GM12878 (cell line): ENCODE data around the gene CAMK2G. TPM values are rescaled to one million over a fixed set of nuclear protein-coding genes. Genes with fewer than 3 reads are reported as not detected.

Source experiments
- ATAC-seq: fragments of 200-7000 bp; cut with Tn5 transposase; 3 replicates; pipeline ENCODE4 v1.9.1; 2020; ENCODE audit warnings: mild to moderate bottlenecking, moderate library complexity
- BruUV-seq: library from RNA; stranded (reverse); fragments of 400-500 nt; replicated peaks from 2 replicates; lab custom pipeline; 2021; lab: Mats Ljungman, UMichigan
- CTCF ChIA-PET: fragments of 300-600 bp; sonication (Branson Sonifier 250); formaldehyde crosslinking; extraction: SDS; loops from one replicate; lab custom pipeline; 2021; ENCODE audit warnings: inconsistent platforms; lab: Yijun Ruan, JAX
- POLR2A ChIA-PET: fragments of 350-600 bp; formaldehyde crosslinking; extraction: SDS; loops from one replicate; lab custom pipeline; 2021; ENCODE audit warnings: inconsistent platforms; lab: Charles Lee
- RAD21 ChIA-PET: fragments of 300-600 bp; sonication (Branson Sonifier 250); formaldehyde crosslinking; loops from one replicate; lab custom pipeline; 2023; ENCODE audit warnings: antibody characterized with exemption; ENCODE audit not compliant: unreplicated experiment; lab: Charles Lee
- SMC1A ChIA-PET: fragments of 300-600 bp; sonication (Branson Sonifier 250); formaldehyde crosslinking; loops from one replicate; lab custom pipeline; 2023; ENCODE audit not compliant: unreplicated experiment, uncharacterized antibody; lab: Charles Lee
- DNase-seq: peaks from one replicate; pipeline ENCODE4 v3.0.0-alpha.2; 2011; ENCODE audit warnings: low read depth, low spot score
- FAIRE-seq: peaks from 3 replicates; lab custom pipeline; 2011; peaks lifted over from hg19 to GRCh38; lab: Jason Lieb, UNC
- H2AFZ ChIP-seq: 2 replicates; pipeline ENCODE4 v1.6.0; 2011; ENCODE audit warnings: low read depth, low read length, control low read depth; ENCODE audit not compliant: control insufficient read depth
- H3K27ac ChIP-seq: 2 replicates; pipeline ENCODE4 v1.5.1; 2011; ENCODE audit warnings: control low read depth; ENCODE audit not compliant: control insufficient read depth, insufficient read depth
- H3K27me3 ChIP-seq, 2 experiments: replicated peaks in 1 of 2; 2 replicates each; pipeline versions ENCODE4 v1.6.0 to v1.6.1; 2011; ENCODE audit warnings: low read length in 1 of 2; ENCODE audit not compliant: control insufficient read depth in 2 of 2, insufficient read depth in 2 of 2
- H3K36me3 ChIP-seq, 2 experiments: 2 replicates each; pipeline ENCODE4 v1.5.1; 2011; ENCODE audit warnings: low read length in 1 of 2; ENCODE audit not compliant: control insufficient read depth in 2 of 2, insufficient read depth in 2 of 2
- H3K4me1 ChIP-seq: 2 replicates; pipeline ENCODE4 v1.6.1; 2011; ENCODE audit warnings: mild to moderate bottlenecking, low read length, moderate library complexity, mixed read lengths; ENCODE audit not compliant: control insufficient read depth, insufficient read depth
- H3K4me2 ChIP-seq: 2 replicates; pipeline ENCODE4 v1.6.0; 2011; ENCODE audit warnings: control low read depth; ENCODE audit not compliant: control insufficient read depth, insufficient read depth
- H3K4me3 ChIP-seq: fragments of 200-600 bp; sonication (generic); 2 replicates; pipeline ENCODE4 v1.5.1; 2016
- H3K79me2 ChIP-seq: 2 replicates; pipeline ENCODE4 v1.6.0; 2011; ENCODE audit warnings: low read length; ENCODE audit not compliant: control insufficient read depth, insufficient read depth
- H3K9ac ChIP-seq: 2 replicates; pipeline ENCODE4 v1.8.0; 2011; ENCODE audit warnings: low read length, control low read depth, mixed read lengths; ENCODE audit not compliant: control insufficient read depth, insufficient read depth
- H3K9me3 ChIP-seq: replicated peaks from 3 replicates; pipeline ENCODE4 v1.5.1; 2011; ENCODE audit warnings: mild to moderate bottlenecking, low read length; ENCODE audit not compliant: control insufficient read depth, insufficient read depth
- H4K20me1 ChIP-seq: 2 replicates; pipeline ENCODE4 v1.6.0; 2011; ENCODE audit not compliant: control insufficient read depth, insufficient read depth
- EED ChIP-seq: sonication (generic); IDR thresholded peaks from 2 replicates; pipeline ENCODE4 v1.6.1; 2016; ENCODE audit warnings: antibody characterized with exemption, low read depth
- FOS ChIP-seq: IDR thresholded peaks from 3 replicates; pipeline ENCODE4 v1.6.1; 2011; ENCODE audit warnings: borderline replicate concordance; ENCODE audit not compliant: insufficient read length; ENCODE audit errors: extremely low read depth
- IKZF1 ChIP-seq: fragments of 450-650 bp; conservative IDR thresholded peaks from 2 replicates; pipeline ENCODE4 v1.6.1; 2017; ENCODE audit warnings: antibody characterized with exemption, mild to moderate bottlenecking
- IRF4 ChIP-seq: IDR thresholded peaks from 2 replicates; pipeline ENCODE4 v1.6.1; 2011; ENCODE audit warnings: low read depth, low read length
- NFYA ChIP-seq: IDR thresholded peaks from 2 replicates; pipeline ENCODE4 v1.6.1; 2011; ENCODE audit warnings: low read depth, mild to moderate bottlenecking, low read length, improper control_type of control experiment, borderline replicate concordance
- NR2F1 ChIP-seq: fragments of 450-650 bp; conservative IDR thresholded peaks from 2 replicates; pipeline ENCODE4 v1.6.1; 2017; ENCODE audit warnings: mild to moderate bottlenecking
- POU2F2 ChIP-seq: IDR thresholded peaks from 3 replicates; pipeline ENCODE4 v1.6.1; 2011; ENCODE audit warnings: low read depth, mild to moderate bottlenecking, low read length, borderline replicate concordance
- SRF ChIP-seq, 2 experiments: IDR thresholded peaks; 2 replicates each; pipeline ENCODE4 v1.6.1; 2011; ENCODE audit warnings: low read depth in 2 of 2, low read length in 2 of 2, mild to moderate bottlenecking in 1 of 2, moderate library complexity in 1 of 2
- TARDBP ChIP-seq: IDR thresholded peaks from 2 replicates; pipeline ENCODE4 v1.6.1; 2016; ENCODE audit warnings: borderline replicate concordance
- ZBED1 ChIP-seq: IDR thresholded peaks from 2 replicates; pipeline ENCODE4 v1.6.1; 2016; ENCODE audit warnings: borderline replicate concordance
- ZNF217 ChIP-seq: fragments of 450-650 bp; IDR thresholded peaks from 2 replicates; pipeline ENCODE4 v1.6.1; 2017; ENCODE audit warnings: antibody characterized with exemption, mild to moderate bottlenecking
- WGBS: methylation state at CpG from one replicate; pipeline ENCODE4 v1.1.6; 2016; ENCODE audit warnings: low lambda C conversion rate; ENCODE audit not compliant: insufficient replicate concordance, insufficient coverage; ENCODE audit errors: missing lambda C conversion rate; 5-methylcytosine and 5-hydroxymethylcytosine counted together
- in situ Hi-C: fragments of 300-500 bp; cut with MboI; formaldehyde crosslinking; loops from 9 replicates; pipeline ENCODE4 v1.14.3; 2018; ENCODE audit warnings: mixed read lengths
- intact Hi-C: fragments of 100-400 bp; cut with micrococcal nuclease; formaldehyde crosslinking; loops from one replicate; pipeline ENCODE4 v1.14.2; 2022; ENCODE audit not compliant: unreplicated experiment
- polyA plus RNA-seq, 11 experiments: library from polyadenylated mRNA; depleted of rRNA in 4 of 11; unstranded in 6 of 11; stranded (reverse) in 5 of 11; fragments of >200 nt; fragmentation: Nextera tagmentation in 4 of 11; fragmentation: Illumina TruSeq in 1 of 11; extraction: Ambion mirVana in 4 of 11; extraction: Trizol in 1 of 11; gene quantifications; 1 replicate in 1 of 11; 2 replicates in 10 of 11; pipeline versions ENCODE4 v1.2.1 to v1.2.3, GENCODE V29; 2011 to 2016; ENCODE audit warnings: inconsistent platforms in 2 of 11, missing spikeins in 2 of 11, low read depth in 1 of 11
- total RNA-seq, 4 experiments: library from RNA; depleted of rRNA in 3 of 4; stranded (reverse); fragments of >200 nt in 3 of 4; fragmentation: Illumina TruSeq in 1 of 4; extraction: Trizol in 1 of 4; gene quantifications; 2 replicates each; pipeline versions ENCODE4 v1.2.1 to v1.2.3, GENCODE V29; 2013 to 2021
- TF ChIP-seq, protein P1 (sequence below): fragments of 450-650 bp; IDR thresholded peaks from 2 replicates; pipeline ENCODE4 v1.6.1; 2017; ENCODE audit warnings: mild to moderate bottlenecking, moderate library complexity

Gene CAMK2G
- total and polyA plus RNA-seq, 10 of the 15 experiments (the other 5 are each of a cell fraction or from before 2014, with no cell fraction given) = 5.5 to 24.3 (median 16.9) TPM

DNA sequence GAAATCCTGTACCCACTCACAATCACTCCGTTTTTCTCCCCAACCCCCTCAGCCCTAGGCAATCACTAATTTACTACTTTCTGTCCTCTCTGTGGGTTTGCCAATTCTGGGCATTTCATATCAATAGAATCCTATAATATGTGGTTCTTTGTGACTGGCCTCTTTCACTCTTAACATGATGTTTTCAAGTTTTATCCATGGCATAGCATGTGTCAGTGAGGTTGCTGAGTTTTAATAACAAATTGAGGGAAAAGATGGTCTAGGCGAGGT lies 48.4 kb upstream of the CAMK2G start:
- POLR2A ChIA-PET = interaction anchor here (1.3 kb wide), 1 partner anchor 12 kb away, joined by 5 read pairs; the partner anchor contains the start of gene PLAU

GRCh38 chr10:73922007-73922863 lies 47.9 kb upstream of the CAMK2G start:
- 35% methylated on average over 6 of the region's 6 CpGs for WGBS
- BruUV-seq = no TSS peak
- Histone ChIP-seq H4K20me1 (no peaks in the 10 kb centered on the region), H3K4me3 (no peak overlapping the region), H3K36me3 (no peaks in the 10 kb centered on the region), H3K9ac (no peak overlapping the region), H3K9me3 (peaks cover 15% of the 10 kb centered on the region), H3K4me1 (peaks cover 3% of the 10 kb centered on the region; the same call in 1 of the 2 replicates), H3K4me2 (peak overlapping the region; percentile 20; the same call in 1 of the 2 replicates), H2AFZ (no peak overlapping the region), H3K27me3 (peaks cover 0 to 6% of the 10 kb centered on the region in 2 experiments; a peak in 2 of 4 replicates), H3K27ac (no peak overlapping the region), H3K79me2 (no peaks in the 10 kb centered on the region)
- in situ Hi-C loops (no loop called here), intact Hi-C loops (no loop called here)
- FAIRE-seq (peak; percentile 81), DNase-seq (no peak), ATAC-seq (peak; percentile 66)
- POLR2A ChIA-PET = interaction anchor here (1.5 kb wide), 1 partner anchor 12 kb away, joined by 3 read pairs; the partner anchor contains the start of gene PLAU
- CTCF ChIA-PET = interaction anchor here (5.2 kb wide), 1 partner anchor 18 kb away, joined by 27 read pairs; no protein-coding TSS in a partner anchor
- RAD21 ChIA-PET = interaction anchor here (0.7 kb wide), 1 partner anchor 123 kb away, joined by 3 read pairs; no protein-coding TSS in a partner anchor
- SMC1A ChIA-PET = interaction anchor here (0.6 to 34.4 kb wide), 3 partner anchors 10 to 217 kb away, joined by 3 to 1048 read pairs (median 19); no protein-coding TSS in a partner anchor
- TF ChIP-seq IKZF1 (peak; percentile 61), SRF (IDR thresholded peaks at IDR 0.05; ENCODE audit: low read depth in 2 of 2, low read length in 2 of 2) (no peak), NR2F1 (0 out of 2 replicates have a peak, but pooled peaks have one; percentile 37), FOS (no peak), IRF4 (0 out of 2 replicates have a peak, but pooled peaks have one; percentile 15), ZBED1 (no peak), ZNF217 (peak; percentile 30; the same call in 1 of the 2 replicates), TARDBP (no peak), POU2F2 (0 out of 3 replicates have a peak, but pooled peaks have one; percentile 23), NFYA (no peak)
- TF ChIP-seq, protein P1, sequence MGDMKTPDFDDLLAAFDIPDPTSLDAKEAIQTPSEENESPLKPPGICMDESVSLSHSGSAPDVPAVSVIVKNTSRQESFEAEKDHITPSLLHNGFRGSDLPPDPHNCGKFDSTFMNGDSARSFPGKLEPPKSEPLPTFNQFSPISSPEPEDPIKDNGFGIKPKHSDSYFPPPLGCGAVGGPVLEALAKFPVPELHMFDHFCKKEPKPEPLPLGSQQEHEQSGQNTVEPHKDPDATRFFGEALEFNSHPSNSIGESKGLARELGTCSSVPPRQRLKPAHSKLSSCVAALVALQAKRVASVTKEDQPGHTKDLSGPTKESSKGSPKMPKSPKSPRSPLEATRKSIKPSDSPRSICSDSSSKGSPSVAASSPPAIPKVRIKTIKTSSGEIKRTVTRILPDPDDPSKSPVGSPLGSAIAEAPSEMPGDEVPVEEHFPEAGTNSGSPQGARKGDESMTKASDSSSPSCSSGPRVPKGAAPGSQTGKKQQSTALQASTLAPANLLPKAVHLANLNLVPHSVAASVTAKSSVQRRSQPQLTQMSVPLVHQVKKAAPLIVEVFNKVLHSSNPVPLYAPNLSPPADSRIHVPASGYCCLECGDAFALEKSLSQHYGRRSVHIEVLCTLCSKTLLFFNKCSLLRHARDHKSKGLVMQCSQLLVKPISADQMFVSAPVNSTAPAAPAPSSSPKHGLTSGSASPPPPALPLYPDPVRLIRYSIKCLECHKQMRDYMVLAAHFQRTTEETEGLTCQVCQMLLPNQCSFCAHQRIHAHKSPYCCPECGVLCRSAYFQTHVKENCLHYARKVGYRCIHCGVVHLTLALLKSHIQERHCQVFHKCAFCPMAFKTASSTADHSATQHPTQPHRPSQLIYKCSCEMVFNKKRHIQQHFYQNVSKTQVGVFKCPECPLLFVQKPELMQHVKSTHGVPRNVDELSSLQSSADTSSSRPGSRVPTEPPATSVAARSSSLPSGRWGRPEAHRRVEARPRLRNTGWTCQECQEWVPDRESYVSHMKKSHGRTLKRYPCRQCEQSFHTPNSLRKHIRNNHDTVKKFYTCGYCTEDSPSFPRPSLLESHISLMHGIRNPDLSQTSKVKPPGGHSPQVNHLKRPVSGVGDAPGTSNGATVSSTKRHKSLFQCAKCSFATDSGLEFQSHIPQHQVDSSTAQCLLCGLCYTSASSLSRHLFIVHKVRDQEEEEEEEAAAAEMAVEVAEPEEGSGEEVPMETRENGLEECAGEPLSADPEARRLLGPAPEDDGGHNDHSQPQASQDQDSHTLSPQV = no peak

More for the DNA sequence above, 48.4 kb upstream of the CAMK2G start:
- 19% methylated on average over 2 of the region's 2 CpGs for WGBS
- Histone ChIP-seq H3K36me3 (no peaks in the 10 kb centered on the region), H3K9me3 (peaks cover 12% of the 10 kb centered on the region; the same call in 2 of the 3 replicates), H3K9ac (no peak overlapping the region), H3K4me1 (peaks cover 3% of the 10 kb centered on the region; the same call in 1 of the 2 replicates), H3K4me3 (no peak overlapping the region), H4K20me1 (no peaks in the 10 kb centered on the region), H3K27me3 (peaks cover 0 to 6% of the 10 kb centered on the region in 2 experiments; a peak in 2 of 4 replicates), H3K79me2 (no peaks in the 10 kb centered on the region), H2AFZ (no peak overlapping the region), H3K4me2 (no peak overlapping the region), H3K27ac (no peak overlapping the region)
- ChIA-PET SMC1A (interaction anchor here (3.7 to 34.4 kb wide), 2 partner anchors 9 to 33 kb away, joined by 19 to 1048 read pairs; no protein-coding TSS in a partner anchor), RAD21 (no interaction called here), CTCF (no interaction called here)
- DNase-seq (no peak), FAIRE-seq (no peak), ATAC-seq (no peak)
- in situ Hi-C loops = no loop called here
- BruUV-seq = no TSS peak
- no peak for TF ChIP-seq EED
- intact Hi-C loops = no loop called here
